ENCODE measurements around the gene NUDT17.
"Not testable (repeated sequence)": the region's sequence is repeated elsewhere in the genome, so short reads cannot be mapped to it uniquely, and the experiment has no call there.

The NUDT17 gene, protein sequence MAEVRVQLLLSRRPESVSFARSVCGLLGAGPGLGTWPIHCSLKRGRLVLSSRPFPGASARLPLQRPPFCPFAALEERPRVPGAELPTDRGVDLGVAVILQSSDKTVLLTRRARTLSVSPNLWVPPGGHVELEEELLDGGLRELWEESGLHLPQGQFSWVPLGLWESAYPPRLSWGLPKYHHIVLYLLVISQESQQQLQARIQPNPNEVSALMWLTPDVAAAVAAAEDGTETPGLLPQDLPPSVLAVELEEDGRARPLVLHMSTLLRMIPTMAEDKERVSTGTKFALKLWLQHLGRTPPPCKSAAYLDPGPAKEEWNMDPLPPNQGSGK

GRCh38 chr1:145845514-145846161 lies at the start of gene NUDT17:
Gene NUDT17 (plus strand): TSS chr1:145845630. CDS start chr1:145845641, 11 bp downstream.
- DNase-seq (ENCODE audit: low spot score), result peak; percentile 97

- no peak for DNase-seq (ENCODE audit: low spot score)
Observed at GRCh38 chr1:145796753-145797152, 48.7 kb upstream of the NUDT17 start.

GRCh38 chr1:145799806-145800205 lies 45.6 kb upstream of the NUDT17 start:
- DNase-seq (ENCODE audit: low spot score), result no peak

- no peak for DNase-seq (ENCODE audit: low spot score)
Observed at GRCh38 chr1:145804235-145805045, 41.0 kb upstream of the NUDT17 start.

GRCh38 chr1:145805057-145805456 lies 40.4 kb upstream of the NUDT17 start:
- no peak for DNase-seq (ENCODE audit: low spot score)

DNA sequence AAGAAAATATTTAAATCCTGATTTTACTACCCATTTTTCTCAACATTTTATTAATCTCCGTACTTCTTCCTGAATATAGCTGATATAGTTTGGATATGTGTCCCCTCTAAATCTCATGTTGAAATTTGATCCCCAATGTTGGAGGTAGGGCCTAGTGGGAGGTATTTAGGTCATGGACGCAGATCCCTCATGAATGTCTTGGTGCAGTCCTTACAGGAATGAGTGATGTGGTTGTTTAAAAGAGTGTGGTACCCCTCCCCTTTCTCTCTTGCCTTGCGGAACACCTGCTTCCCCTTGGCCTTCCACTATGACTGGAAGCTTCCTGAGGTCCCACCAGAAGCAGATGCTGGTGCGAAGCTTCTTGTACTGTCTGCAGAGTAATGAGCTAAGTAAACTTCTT lies 39.0 kb upstream of the NUDT17 start:
- no peak for DNase-seq (ENCODE audit: low spot score)

GRCh38 chr1:145806844-145807243 lies 38.6 kb upstream of the NUDT17 start:
- DNase-seq (ENCODE audit: low spot score), result no peak

DNA sequence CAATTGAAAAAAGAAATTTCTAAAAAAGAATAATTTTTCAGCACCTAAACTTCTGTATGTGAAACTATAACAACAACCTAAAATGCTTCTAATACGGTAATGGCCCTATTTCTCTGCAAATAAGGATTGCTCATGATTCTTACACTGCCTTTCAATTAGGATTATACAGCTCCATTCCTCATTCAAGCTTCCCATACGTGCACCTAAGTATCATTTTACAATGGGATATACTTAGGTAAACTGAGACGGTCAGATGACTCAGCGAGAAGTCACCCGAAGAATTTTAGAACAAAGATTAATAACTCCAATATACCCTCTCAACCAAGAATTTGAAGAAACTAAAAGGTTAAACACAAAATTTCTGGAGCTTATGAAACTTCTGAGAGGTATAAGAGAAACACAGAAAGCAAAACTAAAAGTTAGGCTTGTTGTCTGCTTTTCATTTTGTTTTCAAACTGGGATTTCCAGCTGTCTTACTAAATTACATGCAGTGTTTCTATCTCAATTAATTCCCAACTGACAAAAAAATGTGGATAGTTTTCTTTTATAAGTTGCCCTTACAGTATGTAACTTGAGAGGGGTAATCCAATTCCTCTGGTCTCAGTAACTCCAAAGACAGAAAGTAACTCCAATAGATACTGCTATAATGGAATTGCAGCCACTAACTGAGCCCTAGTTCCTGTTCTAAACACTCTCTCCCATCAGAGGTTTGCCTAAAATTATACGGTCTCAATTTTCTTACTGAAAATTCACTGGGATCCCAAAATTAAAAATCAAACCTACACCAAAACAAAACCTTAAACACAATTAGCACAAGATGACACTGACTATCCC lies 32.2 kb upstream of the NUDT17 start:
- DNase-seq (ENCODE audit: low spot score), result not testable (repeated sequence)

- DNase-seq (ENCODE audit: low spot score), result not testable (repeated sequence)
Observed at GRCh38 chr1:145818095-145818494, 27.3 kb upstream of the NUDT17 start.

- DNase-seq (ENCODE audit: low spot score), result not testable (repeated sequence)
Observed at GRCh38 chr1:145822779-145823331, 22.6 kb upstream of the NUDT17 start.

GRCh38 chr1:145823565-145824498 lies 21.6 kb upstream of the NUDT17 start, which contains the start of the genes POLR3C and RNF115:
Gene POLR3C (plus strand): TSS chr1:145824200. CDS start chr1:145825777, 1,577 bp downstream.
Gene RNF115 (minus strand): TSS chr1:145824095. CDS start chr1:145823873, 222 bp downstream.
- peak; percentile 97 for DNase-seq (ENCODE audit: low spot score)

- no peak for DNase-seq (ENCODE audit: low spot score)
Observed at GRCh38 chr1:145824499-145824842, 21.0 kb upstream of the NUDT17 start.

- DNase-seq (ENCODE audit: low spot score), result no peak
Observed at GRCh38 chr1:145826030-145826429, 19.4 kb upstream of the NUDT17 start.

DNA sequence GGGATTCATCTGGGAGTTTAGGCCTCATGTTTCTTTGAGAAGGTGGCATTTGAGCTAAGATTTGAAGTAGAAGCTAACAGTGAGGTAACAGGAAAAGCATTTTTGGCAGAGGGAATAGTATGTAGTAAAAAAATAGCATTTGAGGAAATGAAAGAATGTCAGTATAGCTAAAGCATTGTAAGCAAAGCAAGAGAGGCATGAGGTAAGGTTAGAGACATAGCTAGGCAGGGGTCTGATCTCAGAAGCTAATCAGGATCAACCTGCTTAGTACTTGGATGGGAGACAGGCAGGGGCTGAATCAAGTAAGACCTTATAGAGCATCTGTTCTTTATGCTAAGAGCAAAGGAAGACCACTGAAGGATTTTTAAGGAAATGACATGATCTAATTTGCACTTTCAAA lies 17.5 kb upstream of the NUDT17 start:
- DNase-seq (ENCODE audit: low spot score), result no peak

- no peak for DNase-seq (ENCODE audit: low spot score)
Observed at GRCh38 chr1:145828367-145829026, 16.9 kb upstream of the NUDT17 start.

- not testable (repeated sequence) for DNase-seq (ENCODE audit: low spot score)
Observed at GRCh38 chr1:145830810-145831209, 14.6 kb upstream of the NUDT17 start.

DNA sequence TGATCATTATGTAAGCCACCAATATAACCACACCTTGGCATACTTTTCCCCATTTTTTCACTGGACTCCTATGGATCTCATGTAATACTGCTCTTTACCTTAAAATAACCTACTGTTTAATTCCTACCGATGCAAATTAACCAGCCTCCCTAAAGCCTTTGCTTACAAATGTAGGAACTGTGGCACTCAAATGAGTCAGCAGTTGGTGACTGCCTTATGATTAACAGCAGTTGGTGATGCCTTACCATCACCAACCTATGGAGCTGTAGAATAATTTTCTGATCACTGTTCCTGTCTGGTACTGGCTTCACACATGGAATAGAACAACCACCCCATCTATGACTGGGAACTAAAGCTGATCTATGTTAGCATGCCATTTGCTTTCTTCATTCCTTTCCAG lies 7.8 kb upstream of the NUDT17 start:
- no peak for DNase-seq (ENCODE audit: low spot score)

- DNase-seq (ENCODE audit: low spot score), result no peak
Observed at GRCh38 chr1:145843031-145843430, 2.4 kb upstream of the NUDT17 start.

GRCh38 chr1:145845144-145845513 lies 301 bp upstream of the NUDT17 start:
- no peak for DNase-seq (ENCODE audit: low spot score)

- DNase-seq (ENCODE audit: low spot score), result peak; percentile 84
Observed at GRCh38 chr1:145846201-145846612, 777 bp downstream of the NUDT17 start.

Data from iPS-NIHi11 (cell line).